ENCODE measurements around the gene MRPL49. TPM values are rescaled to one million over a fixed set of nuclear protein-coding genes. Genes with fewer than 3 reads are reported as not detected.
A peak's percentile ranks its signal among the peaks of the same experiment; 100 is the strongest.

The MRPL49 gene
- total and polyA plus RNA-seq, 2 donors (not counting 1 experiment from before 2014, with no cell fraction given), result 39.6 to 48.5 TPM

DNA sequence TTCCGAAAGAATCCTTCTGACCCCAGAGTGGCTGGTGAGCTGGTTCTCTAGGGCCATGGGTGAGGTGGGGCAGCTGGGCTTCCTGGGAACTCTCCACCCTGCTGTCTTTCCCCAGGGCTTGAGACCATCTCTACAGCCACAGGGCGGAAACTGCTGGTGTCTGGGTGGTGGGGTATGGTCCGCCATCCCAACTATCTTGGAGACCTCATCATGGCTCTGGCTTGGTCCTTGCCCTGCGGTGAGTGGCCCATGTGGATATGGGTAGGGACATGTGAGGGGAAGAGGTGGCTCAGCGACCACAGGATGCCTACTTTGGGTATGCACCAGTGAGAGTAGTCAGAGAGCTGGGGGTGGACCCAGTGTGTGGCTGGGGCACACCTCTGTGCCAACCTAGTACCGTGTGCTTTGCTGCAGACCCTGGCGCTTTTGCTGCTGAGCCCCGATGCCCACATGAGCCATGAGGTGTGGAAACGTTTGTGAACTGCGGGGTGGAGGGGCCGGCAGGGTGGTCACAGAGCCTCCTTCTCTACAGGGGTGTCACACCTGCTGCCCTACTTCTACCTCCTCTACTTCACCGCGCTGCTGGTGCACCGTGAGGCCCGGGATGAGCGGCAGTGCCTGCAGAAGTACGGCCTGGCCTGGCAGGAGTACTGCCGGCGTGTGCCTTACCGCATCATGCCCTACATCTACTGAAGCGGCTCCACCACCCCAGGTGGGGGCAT is 6.6 kb upstream of the MRPL49 start:
- 93% methylated on average over 20 of the region's 21 CpGs for WGBS (ENCODE audit: insufficient coverage)
- Histone ChIP-seq H3K9me3 (ENCODE audit: control extremely low read depth in 1 of 3, control insufficient read depth in 2 of 3, insufficient read depth in 1 of 3, low read length in 2 of 3) (no peaks in the 10 kb centered on the region), H3K27ac (ENCODE audit: low read length in 2 of 2) (no peak overlapping the region), H3K4me2 (replicated peaks; ENCODE audit: low read depth, low read length, poor library complexity, severe bottlenecking) (peak overlapping the region; percentile 96), H3K36me3 (replicated peaks in 1 of 2; ENCODE audit: control extremely low read depth in 1 of 2, control insufficient read depth in 1 of 2, extremely low read depth in 1 of 2, insufficient read depth in 2 of 2, low read length in 1 of 2) (peaks cover 0 to 34% of the 10 kb centered on the region in 2 experiments), H3K4me3 (ENCODE audit: control extremely low read depth in 1 of 5, extremely low read depth in 1 of 5, insufficient read depth in 1 of 5, low read depth in 2 of 5, low read length in 4 of 5) (no peak overlapping the region), H3K27me3 (replicated peaks in 1 of 4; ENCODE audit: control extremely low read depth in 1 of 4, control insufficient read depth in 3 of 4, insufficient read depth in 4 of 4, low read length in 3 of 4) (no peaks in the 10 kb centered on the region), H2AFZ (ENCODE audit: insufficient read depth, low read depth, low read length, poor library complexity, severe bottlenecking) (no peak overlapping the region), H3K4me1 (ENCODE audit: control insufficient read depth in 2 of 2, insufficient read depth in 2 of 2, low read length in 2 of 2) (peaks cover 38 to 65% of the 10 kb centered on the region in 2 donors), H3K79me2 (ENCODE audit: control insufficient read depth, insufficient read depth, low read length) (peaks cover 63% of the 10 kb centered on the region), H3K9ac (ENCODE audit: low read length) (no peak overlapping the region), H4K20me1 (ENCODE audit: control insufficient read depth, insufficient read depth, low read length, poor library complexity, severe bottlenecking) (peaks cover 40% of the 10 kb centered on the region)
- no peaks in the 10 kb centered on the region for H3K9me3 Mint-ChIP-seq (ENCODE audit: insufficient read depth)
- no peaks in the 10 kb centered on the region for H3K27me3 Mint-ChIP-seq
- H3K27ac Mint-ChIP-seq, result peak overlapping the region; percentile 15
- TF ChIP-seq, protein P1, sequence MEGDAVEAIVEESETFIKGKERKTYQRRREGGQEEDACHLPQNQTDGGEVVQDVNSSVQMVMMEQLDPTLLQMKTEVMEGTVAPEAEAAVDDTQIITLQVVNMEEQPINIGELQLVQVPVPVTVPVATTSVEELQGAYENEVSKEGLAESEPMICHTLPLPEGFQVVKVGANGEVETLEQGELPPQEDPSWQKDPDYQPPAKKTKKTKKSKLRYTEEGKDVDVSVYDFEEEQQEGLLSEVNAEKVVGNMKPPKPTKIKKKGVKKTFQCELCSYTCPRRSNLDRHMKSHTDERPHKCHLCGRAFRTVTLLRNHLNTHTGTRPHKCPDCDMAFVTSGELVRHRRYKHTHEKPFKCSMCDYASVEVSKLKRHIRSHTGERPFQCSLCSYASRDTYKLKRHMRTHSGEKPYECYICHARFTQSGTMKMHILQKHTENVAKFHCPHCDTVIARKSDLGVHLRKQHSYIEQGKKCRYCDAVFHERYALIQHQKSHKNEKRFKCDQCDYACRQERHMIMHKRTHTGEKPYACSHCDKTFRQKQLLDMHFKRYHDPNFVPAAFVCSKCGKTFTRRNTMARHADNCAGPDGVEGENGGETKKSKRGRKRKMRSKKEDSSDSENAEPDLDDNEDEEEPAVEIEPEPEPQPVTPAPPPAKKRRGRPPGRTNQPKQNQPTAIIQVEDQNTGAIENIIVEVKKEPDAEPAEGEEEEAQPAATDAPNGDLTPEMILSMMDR (IDR thresholded peaks at IDR 0.05), result no peak
- no peak for TF ChIP-seq EZH2 (IDR thresholded peaks at IDR 0.05; ENCODE audit: borderline replicate concordance, insufficient read depth, low read depth, low read length, poor library complexity, severe bottlenecking)
- ChIA-PET CTCF (interaction anchor here (0.9 to 3.8 kb wide), 4 partner anchors 17 to 268 kb away, joined by 5 to 24 read pairs (median 20); partner anchors contain the start of gene ARL2), POLR2A (interaction anchor here (0.9 to 1.5 kb wide), 2 partner anchors 65 to 66 kb away, joined by 3 read pairs; partner anchors contain the start of gene CAPN1)
- ATAC-seq (ENCODE audit: low read depth) (no peak), DNase-seq (peak; percentile 30)
- intact Hi-C loops (cut with micrococcal nuclease), result loop anchor here (5.0 to 10.0 kb wide), 4 partner anchors 201 to 499 kb away; partner anchors contain the start of genes ATG2A, MAP3K11, PCNX3 and SF1
- H3K4me1 Mint-ChIP-seq, result peaks cover 71% of the 10 kb centered on the region
- peak overlapping the region; percentile 84 for H3K4me3 Mint-ChIP-seq

All from B cell (primary cell).